Effector CD4-positive, alpha-beta T cell (primary cell): Measurements from ENCODE around the gene TNFRSF25.

ENCODE experiments used
- DNase-seq: peaks from one replicate; pipeline ENCODE4 v3.0.0-alpha.2; 2020
- total RNA-seq: gene quantifications from one replicate; lab custom pipeline; 2026; lab: John Stamatoyannopoulos, UW

TNFRSF25 gene, protein sequence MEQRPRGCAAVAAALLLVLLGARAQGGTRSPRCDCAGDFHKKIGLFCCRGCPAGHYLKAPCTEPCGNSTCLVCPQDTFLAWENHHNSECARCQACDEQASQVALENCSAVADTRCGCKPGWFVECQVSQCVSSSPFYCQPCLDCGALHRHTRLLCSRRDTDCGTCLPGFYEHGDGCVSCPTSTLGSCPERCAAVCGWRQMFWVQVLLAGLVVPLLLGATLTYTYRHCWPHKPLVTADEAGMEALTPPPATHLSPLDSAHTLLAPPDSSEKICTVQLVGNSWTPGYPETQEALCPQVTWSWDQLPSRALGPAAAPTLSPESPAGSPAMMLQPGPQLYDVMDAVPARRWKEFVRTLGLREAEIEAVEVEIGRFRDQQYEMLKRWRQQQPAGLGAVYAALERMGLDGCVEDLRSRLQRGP
- 260 reads per million, percentile 94 among the genes with 10 or more reads in this experiment for total RNA-seq

DNA sequence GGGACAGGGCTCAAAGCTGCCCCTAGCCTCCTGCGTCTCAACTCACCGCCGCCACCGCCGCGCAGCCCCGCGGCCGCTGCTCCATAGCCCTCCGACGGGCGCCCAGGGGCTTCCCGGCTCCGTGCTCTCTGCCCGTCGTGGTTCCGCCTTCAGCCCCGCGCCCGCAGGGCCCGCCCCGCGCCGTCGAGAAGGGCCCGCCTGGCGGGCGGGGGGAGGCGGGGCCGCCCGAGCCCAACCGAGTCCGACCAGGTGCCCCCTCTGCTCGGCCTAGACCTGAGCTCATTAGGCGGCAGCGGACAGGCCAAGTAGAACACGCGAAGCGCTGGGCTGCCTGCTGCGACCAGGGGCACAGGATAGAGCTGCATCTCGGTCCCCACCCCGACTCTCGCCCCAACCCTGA lies at the start of gene TNFRSF25:
Gene TNFRSF25 (minus strand): TSS at position 151 of the 400 bp plus-strand sequence. CDS start 66 bp downstream, at position 85.
- DNase-seq: peak; percentile 57

DNA sequence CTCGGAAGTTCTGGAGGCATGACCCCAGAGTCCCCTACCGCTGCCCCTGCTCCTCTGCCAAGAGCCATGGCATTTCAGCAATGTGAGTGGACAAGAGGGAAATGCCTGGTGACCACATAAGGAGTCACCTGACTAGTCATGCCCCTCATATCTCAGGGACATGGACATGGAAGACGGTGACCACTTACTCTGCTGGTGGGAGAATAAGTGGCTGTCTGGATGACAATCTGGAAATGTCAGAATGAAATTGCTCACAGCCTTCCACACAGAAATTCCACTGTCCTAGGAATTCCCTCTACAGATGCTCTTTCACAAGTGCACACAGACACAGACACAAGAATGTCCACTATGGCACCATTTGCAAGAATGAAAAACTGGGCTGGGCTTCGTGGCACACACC lies 49.8 kb upstream of the TNFRSF25 start:
- DNase-seq: no peak

DNA sequence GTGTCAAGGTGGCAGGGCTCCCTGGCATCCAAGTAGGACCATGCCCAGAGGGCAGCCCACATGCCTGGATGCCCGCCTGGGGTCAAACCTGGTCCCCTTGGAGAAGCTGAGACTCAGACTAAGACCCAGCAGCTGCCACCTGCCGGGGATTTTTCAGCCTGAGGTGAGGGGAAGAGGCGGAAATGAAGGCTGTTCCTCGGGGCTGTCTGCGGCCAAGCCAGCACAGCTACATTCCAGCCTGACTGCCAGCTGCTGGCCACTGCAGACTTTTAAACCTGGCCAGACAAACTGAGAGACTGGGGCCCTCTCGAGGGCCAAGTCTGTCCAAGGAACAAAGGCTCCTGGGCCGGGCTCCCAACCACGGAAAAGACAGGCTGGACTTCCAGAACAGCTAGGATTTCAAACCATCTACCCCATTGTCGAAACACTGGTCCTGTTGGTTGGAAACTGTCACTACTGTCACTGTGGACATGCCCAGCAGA lies 47.4 kb upstream of the TNFRSF25 start:
- DNase-seq: no peak

DNA sequence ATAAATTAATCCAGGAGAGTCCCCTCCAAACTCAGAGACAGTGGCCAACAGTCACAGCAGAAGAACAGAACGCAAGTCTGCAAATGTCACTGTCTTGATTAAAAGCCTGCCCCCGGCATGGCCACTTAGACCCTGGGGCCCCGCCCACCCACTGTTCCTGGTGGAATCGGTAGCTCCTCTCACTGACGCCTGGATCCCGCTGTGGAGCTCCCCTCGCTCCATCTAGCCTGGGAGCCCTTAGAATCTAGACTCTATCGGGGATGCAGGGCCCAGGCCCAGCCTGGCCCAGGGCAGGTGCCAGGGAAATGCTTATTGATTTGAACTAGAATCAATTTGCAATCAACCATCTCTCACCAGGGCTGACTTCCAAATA lies 46.9 kb upstream of the TNFRSF25 start:
- no peak for DNase-seq

DNA sequence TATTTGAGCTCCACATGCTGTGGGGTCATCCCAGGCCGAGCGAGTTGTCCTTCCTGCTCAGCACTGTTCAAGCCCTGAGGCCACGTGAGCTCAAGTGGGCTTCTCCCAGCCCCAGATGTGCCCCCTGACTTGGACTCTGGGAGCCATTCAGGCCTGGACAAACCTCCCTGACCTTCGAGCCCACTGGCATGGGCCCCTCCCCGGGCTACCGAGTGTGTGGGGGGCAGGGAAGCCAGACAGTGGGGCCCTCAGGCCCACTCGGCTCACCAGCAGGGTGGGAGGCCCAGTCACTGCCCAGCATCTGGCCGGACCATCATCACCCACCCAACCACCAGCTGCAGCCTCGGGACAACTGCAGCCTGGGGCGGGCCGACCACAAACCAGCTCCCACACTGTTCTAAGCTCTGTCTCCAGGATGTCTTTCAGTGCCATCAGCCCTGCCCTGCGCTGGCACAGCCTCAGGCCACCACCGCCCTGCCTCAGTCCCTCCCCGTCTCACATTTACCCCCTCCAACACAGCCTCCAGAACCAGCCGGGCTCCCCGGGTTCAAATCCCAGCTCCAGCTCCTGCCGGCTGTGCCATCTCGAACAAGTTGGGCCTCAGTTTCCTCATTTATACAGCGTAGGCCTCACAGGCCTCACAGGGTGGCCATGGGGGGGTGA lies 46.4 kb upstream of the TNFRSF25 start:
- no peak for DNase-seq

DNA sequence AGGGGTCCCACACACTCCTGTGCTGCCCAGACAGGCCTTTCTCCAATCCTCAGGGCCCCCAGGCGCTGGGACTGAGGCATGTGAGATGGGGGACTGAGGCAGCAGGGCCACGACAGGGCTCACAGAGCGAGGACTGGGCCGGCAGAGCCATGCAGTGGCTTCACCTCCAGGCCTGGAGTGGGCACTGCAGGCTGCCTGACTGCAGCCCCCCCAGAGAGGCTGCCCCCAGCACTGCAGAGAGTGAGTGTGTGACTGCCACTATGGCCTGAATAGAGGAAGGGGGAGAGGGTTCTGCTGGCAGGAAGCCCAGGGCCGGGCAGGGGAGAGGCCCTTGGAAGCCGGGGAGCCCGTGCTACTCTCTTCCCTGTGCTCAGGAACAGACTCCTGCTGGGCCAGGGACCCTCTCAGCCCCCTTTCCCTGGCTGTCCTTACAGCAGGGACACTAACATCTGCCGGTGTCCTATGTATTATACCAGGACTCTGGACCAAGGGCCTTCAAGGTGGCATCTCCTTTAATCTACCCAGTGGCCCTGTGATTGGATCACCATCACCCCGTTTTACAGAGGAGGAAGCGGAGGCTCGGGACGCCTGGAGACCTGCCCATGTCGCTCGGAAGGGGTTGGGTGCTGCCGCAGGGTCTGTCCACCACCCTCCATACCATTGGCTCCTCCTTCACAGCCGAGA lies 45.7 kb upstream of the TNFRSF25 start:
- no peak for DNase-seq

DNA sequence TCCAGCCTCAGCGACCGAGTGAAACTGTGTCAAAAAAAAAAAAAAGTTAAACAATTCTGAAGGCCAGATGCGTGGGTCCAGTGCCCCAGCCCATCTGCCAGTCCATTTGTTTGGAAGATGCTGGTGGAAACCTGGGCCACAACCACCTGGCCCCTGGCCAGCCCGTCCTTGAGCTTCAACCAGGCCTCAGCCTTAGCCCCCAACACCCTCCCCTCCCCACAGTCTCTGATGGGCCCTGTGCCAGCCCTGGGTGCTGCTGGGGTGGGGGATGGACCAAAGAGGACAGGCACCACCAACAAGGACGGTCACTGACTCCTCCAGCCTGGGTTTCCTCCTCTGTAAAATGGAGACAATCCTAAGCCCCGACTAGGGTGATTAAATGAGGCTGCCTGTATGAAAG lies 45.1 kb upstream of the TNFRSF25 start:
- DNase-seq: no peak

DNA sequence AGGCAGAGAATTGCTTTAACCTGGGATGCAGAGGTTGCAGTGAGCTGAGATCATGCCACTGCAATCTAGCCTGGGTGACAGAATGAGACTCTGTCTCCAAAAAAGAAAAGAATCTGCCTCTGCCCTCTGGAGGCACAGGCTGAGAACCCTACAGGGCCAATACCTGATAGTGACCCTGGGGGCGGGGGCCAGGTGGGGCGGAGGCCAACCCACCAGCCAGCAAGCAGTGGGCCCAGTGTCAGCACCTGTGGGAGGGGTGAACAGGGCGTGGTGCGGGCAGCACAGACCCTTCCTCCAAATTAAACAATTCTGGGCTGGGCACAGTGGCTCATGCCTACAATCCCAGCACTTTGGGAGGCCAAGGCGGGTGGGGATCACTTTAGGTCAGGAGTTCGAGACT lies 44.5 kb upstream of the TNFRSF25 start:
- no peak for DNase-seq

DNA sequence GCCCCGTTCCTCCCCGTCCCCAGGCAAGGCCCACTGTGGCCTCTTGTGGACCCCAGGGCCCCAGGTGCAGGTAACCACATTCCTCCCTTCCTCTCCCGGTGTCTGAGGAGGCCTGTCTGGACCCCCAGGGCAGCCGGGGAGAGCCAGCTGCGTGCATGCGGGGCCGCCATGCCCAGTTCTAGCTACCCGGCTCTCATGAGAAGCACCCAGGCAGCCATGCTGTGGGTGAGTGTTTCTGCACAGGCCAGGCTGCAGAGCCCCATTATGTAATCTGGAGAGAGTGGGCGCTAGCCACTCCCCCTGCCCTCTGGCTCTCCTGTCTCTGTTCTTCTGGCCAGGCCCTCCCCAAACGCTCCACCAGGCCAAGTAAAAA lies 43.9 kb upstream of the TNFRSF25 start:
- DNase-seq: no peak

DNA sequence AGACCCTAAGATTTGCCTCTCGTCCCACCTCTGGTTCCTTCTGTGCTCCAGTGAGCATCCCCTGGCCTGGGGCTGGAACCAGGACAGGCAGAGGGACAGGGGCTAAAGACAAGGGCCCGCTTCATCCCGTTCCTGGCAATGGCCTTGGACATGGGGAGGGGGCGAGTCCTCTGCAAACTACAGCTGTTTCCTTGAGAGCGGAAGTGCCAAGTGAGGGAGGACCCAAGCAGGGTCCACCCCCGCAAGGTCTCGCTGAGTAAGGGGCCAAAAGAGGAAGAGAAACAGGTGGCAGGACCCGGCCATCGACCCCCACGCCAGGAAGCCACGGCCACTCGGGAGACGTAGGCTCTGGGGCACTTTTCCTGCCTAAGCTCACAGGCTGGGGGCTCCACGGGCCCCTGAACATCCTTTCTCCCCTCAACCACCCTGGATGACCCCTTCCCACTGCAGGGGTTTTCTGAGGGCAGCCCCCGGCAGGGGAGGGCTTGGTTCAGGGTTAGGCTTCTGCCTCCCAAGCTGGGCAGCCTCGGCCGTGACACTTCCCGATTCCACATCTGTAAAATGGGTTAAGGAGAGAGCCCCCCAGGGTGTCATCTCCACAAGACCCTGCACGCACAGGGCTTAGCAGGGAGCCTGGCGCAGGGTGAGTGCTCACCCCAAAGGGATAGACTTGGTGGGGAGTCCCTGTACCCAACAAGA lies 43.4 kb upstream of the TNFRSF25 start:
- no peak for DNase-seq

DNA sequence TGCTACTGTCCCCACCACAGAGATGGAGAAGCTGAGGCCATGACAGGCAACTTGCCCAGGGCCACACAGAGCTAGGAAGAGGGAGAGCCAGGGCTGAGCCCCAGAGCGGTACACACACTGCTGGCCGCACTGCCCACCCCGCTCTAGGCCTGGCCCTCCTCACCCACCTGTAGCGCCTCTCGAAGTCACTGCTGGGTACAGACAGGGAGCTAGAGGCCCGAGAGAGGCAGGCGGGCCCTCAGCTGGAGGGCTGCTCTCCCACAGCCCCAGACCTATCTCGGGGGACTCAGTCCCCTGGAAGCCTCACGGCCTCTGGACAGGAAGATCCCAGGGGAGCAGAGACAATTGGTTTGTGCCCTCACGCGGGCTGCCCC lies 42.8 kb upstream of the TNFRSF25 start:
- DNase-seq: no peak

DNA sequence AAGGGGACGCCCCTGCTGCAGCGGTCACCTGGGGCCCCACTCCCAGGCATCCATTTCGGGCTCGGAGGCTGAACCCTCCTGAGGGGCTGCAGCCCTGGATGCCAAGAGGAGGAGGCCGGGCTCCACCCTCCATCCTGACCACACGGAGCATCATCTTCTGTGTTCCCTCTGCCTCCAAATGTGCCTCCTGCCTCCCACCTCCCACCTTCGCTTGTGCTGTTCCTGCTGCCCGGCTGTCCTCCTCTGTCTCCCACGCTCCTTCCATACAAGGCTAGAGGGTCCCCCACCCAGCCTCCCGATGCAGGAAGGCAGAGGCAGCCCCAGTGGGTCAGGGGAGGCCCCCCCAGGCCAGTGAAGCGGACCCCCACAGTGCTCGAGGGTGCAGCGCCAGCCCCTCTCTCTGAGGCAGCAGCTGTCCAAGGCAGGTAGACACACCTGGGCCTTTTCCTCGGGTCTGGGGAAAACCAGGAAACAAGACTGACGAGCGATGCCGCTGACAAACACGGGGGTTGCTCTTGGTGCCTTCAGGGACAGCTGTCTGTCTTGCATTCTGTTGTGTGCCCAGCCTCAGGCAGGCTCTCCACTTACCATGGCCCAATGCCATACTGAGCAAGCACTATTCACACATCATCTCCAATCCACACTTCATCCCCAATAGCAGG lies 42.3 kb upstream of the TNFRSF25 start:
- no peak for DNase-seq

DNA sequence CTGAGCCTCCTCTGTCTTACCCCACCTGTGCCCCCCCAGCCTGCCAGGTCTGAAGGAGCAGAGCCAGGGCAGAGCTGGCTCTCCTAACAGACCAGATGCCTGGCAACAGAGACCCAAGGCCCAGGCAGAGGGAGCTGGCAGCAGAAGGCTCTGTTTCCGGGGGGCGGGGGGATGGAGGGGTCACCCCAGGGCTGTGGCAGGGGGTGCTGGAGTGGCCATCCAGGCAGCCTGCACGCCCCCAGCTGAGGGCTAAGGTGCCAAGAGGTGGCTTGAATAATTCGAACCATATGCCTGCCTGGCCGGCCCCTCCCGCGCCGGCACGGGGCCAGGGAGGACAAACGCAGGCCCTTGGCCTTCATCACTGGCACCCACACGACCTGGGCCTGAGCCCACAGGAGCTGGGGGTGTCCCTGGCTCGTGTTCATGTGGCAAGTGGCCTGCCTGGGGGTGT lies 41.5 kb upstream of the TNFRSF25 start:
- no peak for DNase-seq

DNA sequence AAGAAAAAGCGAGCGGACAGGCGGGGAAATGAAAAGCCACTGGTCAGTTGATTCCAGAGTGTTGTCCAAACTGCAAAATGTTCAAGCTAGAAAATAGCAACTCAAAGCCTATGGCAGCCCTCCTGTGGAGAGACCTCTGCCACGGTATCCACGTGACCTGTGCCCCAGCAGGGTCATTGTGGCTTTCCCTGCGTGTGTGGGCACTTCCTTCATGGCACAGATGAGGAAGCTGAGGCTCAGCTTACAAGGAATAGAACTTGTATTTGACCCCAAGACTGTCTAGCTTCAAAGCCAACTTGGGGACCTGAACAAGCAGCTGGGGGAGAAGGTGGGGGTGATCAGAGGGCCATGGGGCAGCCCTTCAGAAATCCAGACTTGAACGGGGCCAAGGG lies 41.1 kb upstream of the TNFRSF25 start:
- DNase-seq: no peak

DNA sequence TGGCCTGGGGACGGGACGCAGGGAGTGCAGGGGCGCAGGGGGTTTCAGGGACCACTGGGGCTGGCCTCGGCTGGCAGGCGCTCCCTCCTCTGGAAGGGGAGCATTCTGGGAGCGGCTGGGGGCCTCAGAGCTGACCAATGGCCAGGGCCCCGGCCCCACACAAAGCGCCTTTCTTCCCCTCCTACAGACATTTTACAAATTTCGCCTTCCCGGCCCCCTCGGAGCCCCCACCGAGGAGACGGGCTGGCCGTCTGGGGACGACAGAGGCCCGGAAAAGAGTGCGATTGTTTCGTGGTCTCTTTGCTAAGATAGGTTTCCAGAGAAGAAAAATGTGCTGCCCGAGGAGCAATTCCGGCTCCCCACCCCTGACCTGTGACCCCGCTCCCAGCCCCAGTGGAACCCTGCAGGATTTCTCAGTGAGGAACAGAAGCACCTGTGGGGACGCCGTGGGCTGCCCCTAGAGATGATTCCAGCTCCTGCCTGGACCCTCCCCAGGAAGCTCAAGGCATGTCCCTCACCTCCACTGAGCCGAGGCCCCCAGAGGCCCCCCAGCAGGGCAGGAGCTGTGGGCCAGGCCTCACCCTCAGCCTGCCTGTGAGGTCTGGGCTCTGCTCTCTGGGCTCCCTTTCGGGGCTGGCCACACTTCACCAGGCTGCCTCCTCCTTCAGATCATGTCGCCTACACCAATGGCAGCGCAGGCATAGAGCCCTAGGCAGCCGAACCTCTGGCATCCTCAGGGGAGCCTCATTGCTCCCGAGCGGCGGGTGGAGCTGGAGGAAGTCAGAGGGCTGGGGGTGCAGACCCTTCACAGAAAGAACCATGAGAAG lies 40.5 kb upstream of the TNFRSF25 start:
- no peak for DNase-seq

DNA sequence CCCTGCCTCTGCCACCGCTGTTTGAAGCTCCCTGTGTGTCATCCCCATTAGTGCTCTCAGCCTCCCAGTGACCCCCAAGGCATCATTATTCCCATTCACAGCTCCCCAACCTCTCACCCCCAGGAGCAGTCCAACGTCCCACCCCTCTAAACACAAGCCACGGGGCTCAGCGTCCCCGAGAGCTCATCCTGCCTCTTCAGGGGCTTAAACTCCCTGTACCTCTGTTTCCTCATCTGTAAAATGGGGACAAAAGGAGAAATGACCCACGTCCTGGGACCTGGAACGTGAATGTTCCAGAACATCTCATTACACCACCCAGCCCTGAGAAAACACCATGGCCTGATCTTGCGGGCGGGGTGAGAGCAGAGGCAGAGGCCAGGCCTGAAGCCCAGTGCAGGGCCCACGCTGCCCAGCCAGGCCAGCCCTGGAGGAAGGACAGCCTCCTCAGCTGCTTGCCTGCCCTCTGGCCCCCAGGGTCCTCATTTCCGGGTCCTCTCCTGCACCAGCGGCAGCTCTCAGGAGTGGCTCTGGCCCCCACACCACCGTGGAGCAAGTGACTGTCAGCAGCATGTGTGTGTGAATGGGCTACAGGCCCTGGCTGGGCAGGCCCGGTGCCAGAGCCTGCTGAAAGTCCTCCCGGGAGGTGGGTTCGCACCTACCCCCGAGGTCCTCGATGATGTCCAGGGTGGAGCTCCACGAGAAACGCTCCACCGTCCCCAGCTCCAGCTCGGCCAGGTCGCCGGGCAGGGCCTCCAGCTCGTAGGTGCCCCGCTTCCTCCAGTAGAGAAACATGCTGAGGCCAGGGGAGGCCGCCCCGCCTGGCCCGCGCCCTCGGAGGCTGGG lies 39.6 kb upstream of the TNFRSF25 start:
- DNase-seq: no peak

DNA sequence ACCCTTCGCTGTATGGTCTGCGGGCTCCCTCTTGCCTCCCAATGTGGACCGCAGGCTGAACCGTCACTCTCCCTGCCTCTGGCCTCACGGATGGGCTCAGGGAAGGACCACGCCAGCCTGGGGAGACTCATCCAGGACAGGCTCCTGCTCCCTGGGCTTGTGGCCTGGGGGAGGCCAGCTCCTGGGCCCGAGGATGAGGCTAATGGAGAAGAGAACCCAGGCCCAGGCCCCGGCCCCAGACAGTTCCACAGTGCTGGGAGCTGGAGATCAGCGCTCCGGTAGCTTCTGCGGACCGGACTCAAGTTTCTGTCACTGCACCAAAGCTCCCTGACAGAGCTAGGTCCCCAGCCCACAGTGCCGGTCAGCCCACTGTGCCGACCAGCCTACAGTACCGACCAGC lies 38.9 kb upstream of the TNFRSF25 start:
- DNase-seq: no peak

DNA sequence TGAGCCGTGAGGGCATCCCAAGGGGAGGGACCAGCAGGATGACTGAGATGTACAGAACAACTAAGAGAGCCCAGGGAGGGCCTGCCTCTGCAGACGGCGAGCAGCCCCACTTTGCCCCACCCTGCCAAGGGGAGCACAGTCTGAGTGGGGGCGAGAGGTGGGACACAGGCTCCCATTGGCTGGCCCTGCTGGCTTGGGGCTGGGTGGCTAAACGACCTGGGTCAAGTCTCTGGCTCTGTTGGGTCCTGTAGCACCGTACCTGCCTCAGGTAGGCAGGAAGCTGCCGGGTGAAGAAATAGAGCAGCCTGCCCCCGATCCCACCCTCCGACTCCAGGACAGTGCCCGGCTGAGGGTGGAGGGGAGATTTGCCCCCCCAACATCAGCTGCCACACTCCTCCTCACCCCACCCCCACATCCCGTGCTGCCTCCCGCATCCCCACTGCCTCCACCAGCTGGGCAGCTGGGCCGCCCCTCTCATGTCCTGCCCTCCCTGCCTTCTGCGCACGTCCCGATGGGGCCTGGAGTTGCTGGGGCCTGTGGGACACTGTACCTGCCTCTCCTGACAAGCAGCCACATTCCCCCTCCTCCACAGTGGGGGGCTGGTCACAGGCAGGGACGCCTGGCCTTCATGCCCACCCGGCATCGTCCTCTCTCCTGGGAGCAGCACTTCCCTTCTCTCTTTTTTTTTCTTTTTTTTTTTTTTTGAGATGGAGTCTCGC lies 38.1 kb upstream of the TNFRSF25 start:
- DNase-seq: no peak

DNA sequence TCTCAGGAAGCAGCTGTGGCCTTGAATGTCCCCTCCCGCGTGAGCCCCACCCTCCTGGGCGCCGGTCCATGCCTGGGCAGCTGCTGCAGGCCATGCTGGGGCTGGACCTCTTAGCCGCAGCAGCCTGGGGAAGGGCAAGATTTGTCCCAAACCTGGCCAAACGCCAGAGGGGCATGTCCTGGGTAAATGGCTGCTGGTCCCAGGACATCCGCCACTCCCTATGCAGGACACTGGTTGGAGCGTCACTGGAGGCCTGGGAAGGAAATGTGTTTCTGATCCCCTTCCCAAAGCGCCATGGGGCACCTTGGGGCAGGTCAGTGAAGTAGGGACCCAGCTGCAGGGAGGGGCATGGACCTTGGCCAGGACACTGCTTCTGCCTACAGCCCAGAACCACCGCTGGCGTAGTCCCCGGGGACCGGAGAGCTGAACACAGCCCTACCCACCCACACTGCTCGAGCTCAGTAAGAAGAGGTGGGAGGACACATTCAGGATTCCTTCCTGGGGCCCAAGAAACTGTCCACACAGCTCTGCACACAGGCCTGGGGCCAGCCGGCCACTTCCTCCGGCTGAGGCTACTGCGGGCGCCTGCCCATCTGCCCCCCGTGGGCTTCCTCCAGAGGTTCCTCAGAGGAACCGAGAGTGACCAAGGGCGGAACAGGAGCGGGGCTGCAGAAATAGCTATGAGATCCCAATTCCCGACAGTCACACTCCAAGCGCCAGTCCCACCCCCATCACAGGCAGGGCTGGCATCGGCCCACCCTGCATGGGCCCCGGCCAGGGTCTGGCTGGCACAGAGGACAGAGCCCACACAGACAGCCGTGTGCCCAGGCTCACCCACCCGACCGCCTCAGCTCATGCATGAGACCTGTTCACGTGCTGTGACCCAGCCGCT lies 36.3 kb upstream of the TNFRSF25 start:
- DNase-seq: no peak
